ENCODE data around the gene GP1BA. TPM values are rescaled to one million over a fixed set of nuclear protein-coding genes. Genes with fewer than 3 reads are reported as not detected.

GP1BA gene
- total and polyA plus RNA-seq, 2 donors (not counting 3 experiments of a cell fraction or from before 2014, with no cell fraction given), result not detected

DNA sequence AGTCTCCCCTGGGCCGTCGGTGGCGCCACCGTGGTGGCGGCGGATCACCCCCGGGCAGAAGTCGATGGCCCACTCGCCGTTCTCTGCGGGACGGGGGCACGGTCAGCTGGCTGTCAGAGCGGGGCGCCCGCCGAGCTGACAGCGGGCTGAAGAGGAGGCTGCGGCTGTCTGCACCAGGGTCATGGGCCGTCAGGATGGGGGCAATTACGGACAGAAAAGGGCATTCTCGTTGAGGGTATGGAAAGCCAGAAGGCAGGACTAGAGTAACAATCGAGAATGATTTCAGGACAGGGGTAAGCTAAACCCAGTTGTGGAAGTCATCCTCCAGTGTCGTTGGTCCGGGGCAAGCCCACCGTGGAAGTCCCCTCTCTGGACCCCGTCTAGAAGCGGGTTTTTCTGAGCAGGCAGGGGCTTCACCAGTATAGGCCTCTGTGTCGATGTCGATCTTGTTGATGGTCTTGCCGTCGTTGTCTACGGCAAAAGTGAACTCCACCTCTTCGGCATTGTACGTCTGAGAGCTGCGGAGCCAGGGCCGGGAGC lies 30.9 kb upstream of the GP1BA start:
- FAIRE-seq (no peak), DNase-seq (ENCODE audit: low read depth, low spot score) (no peak)
- Histone ChIP-seq H3K4me2 (ENCODE audit: insufficient read depth, low read length) (peak overlapping the region; percentile 35), H2AFZ (ENCODE audit: low read depth, low read length) (peak overlapping the region; percentile 31), H3K27me3 (ENCODE audit: control insufficient read depth in 2 of 2, insufficient read depth in 2 of 2, low read length in 2 of 2) (no peaks in the 10 kb centered on the region), H3K4me3 (replicated peaks in 1 of 3; ENCODE audit: insufficient read depth in 1 of 3, low read depth in 1 of 3, low read length in 3 of 3) (peak overlapping the region in 1 of 3 experiments; percentile 8), H3K9me1 (replicated peaks; ENCODE audit: control insufficient read depth, extremely low read depth, insufficient read depth, low read length) (no peaks in the 10 kb centered on the region), H3K9me3 (replicated peaks; ENCODE audit: control insufficient read depth, insufficient read depth, low read length) (no peaks in the 10 kb centered on the region), H4K20me1 (replicated peaks; ENCODE audit: control insufficient read depth, extremely low read depth, insufficient read depth, low read length) (no peaks in the 10 kb centered on the region), H3K79me2 (ENCODE audit: control insufficient read depth, insufficient read depth, low read length) (no peaks in the 10 kb centered on the region), H3K27ac (ENCODE audit: insufficient read depth, low read depth, low read length) (peak overlapping the region; percentile 23), H3K36me3 (ENCODE audit: control insufficient read depth in 2 of 2, extremely low read depth in 1 of 2, insufficient read depth in 2 of 2, low read length in 2 of 2) (peaks cover 0 to 11% of the 10 kb centered on the region in 2 experiments), H3K4me1 (ENCODE audit: control insufficient read depth, extremely low read depth, insufficient read depth, low read length) (peaks cover 10% of the 10 kb centered on the region), H3K9ac (replicated peaks; ENCODE audit: extremely low read depth, insufficient read depth, low read length) (peak overlapping the region; percentile 26)
- dilution Hi-C loops (cut with MboI; ENCODE audit: extremely low pct_ligation_motif_present, low sequenced_read_pairs) (no loop called here), intact Hi-C loops (cut with micrococcal nuclease) (loop anchor here (5.0 kb wide), 2 partner anchors 114 to 169 kb away; partner anchors contain the start of genes GLTPD2, MED11 and VMO1)
- CTCF ChIA-PET, result interaction anchor here (1.0 to 6.9 kb wide), 8 partner anchors 23 to 192 kb away, joined by 3 to 70 read pairs (median 4); partner anchors contain the start of genes ARRB2, GLTPD2, PSMB6 and SPAG7
- TSS peak; percentile 65 for BruUV-seq (replicated peaks)
- TF ChIP-seq JUN (IDR thresholded peaks at IDR 0.05; ENCODE audit: borderline replicate concordance, insufficient read depth, insufficient read length, low read depth) (no peak), FOS (IDR thresholded peaks at IDR 0.05; ENCODE audit: borderline replicate concordance, insufficient read depth, low read length) (no peak), POLR2AphosphoS5 (IDR thresholded peaks at IDR 0.05; ENCODE audit: insufficient read depth, low read depth, low read length) (peak; percentile 15), POLR2A (IDR thresholded peaks at IDR 0.05; ENCODE audit: low read depth, low read length) (peak; percentile 5)
- TF ChIP-seq, protein P1, sequence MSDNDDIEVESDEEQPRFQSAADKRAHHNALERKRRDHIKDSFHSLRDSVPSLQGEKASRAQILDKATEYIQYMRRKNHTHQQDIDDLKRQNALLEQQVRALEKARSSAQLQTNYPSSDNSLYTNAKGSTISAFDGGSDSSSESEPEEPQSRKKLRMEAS (IDR thresholded peaks at IDR 0.05; ENCODE audit: insufficient read depth, insufficient read length), result no peak
- POLR2A ChIA-PET, result no interaction called here
